Endothelial cell (in vitro differentiated cells): ENCODE results near the gene TRAPPC12. TPM values are rescaled to one million over a fixed set of nuclear protein-coding genes. Genes with fewer than 3 reads are reported as not detected.
A peak's percentile ranks its signal among the peaks of the same experiment; 100 is the strongest.

Experiments used
- DNase-seq: peaks from one replicate; pipeline ENCODE4 v3.0.0; 2021; ENCODE audit warnings: low spot score
- H3K27ac Mint-ChIP-seq: one replicate; pipeline ENCODE4 v1.8.0; 2021; ENCODE audit warnings: mixed read lengths, inconsistent platforms; ENCODE audit not compliant: unreplicated experiment
- H3K27me3 Mint-ChIP-seq: one replicate; pipeline ENCODE4 v1.8.0; 2021; ENCODE audit warnings: mild to moderate bottlenecking, moderate library complexity, mixed read lengths, inconsistent platforms; ENCODE audit not compliant: unreplicated experiment
- H3K36me3 Mint-ChIP-seq: one replicate; pipeline ENCODE4 v1.8.0; 2021; ENCODE audit warnings: mild to moderate bottlenecking, low read depth, mixed read lengths, inconsistent platforms; ENCODE audit not compliant: unreplicated experiment
- H3K4me1 Mint-ChIP-seq: one replicate; pipeline ENCODE4 v1.8.0; 2021; ENCODE audit warnings: mild to moderate bottlenecking, mixed read lengths, inconsistent platforms; ENCODE audit not compliant: unreplicated experiment
- H3K4me3 Mint-ChIP-seq: one replicate; pipeline ENCODE4 v1.8.0; 2021; ENCODE audit warnings: mild to moderate bottlenecking, mixed read lengths, inconsistent platforms; ENCODE audit not compliant: unreplicated experiment
- H3K9me3 Mint-ChIP-seq: one replicate; pipeline ENCODE4 v1.8.0; 2021; ENCODE audit warnings: mixed read lengths, inconsistent platforms; ENCODE audit not compliant: unreplicated experiment
- total RNA-seq: library from RNA; stranded (reverse); fragmentation: NEBNext Ultra II Directional; extraction: Animal tissue kit (Norgen Biotek cat#: 25700); gene quantifications from one replicate; pipeline ENCODE4 v1.2.1, GENCODE V29; 2021; ENCODE audit not compliant: unreplicated experiment
- TF ChIP-seq, protein P1 (sequence below): fragments of 200-600 bp; sonication (generic); IDR thresholded peaks from one replicate; pipeline ENCODE4 v1.5.0; 2021; ENCODE audit warnings: antibody characterized with exemption; ENCODE audit not compliant: unreplicated experiment

Gene TRAPPC12
- total RNA-seq, 1 donor from 2014 or later: 105 TPM

DNA sequence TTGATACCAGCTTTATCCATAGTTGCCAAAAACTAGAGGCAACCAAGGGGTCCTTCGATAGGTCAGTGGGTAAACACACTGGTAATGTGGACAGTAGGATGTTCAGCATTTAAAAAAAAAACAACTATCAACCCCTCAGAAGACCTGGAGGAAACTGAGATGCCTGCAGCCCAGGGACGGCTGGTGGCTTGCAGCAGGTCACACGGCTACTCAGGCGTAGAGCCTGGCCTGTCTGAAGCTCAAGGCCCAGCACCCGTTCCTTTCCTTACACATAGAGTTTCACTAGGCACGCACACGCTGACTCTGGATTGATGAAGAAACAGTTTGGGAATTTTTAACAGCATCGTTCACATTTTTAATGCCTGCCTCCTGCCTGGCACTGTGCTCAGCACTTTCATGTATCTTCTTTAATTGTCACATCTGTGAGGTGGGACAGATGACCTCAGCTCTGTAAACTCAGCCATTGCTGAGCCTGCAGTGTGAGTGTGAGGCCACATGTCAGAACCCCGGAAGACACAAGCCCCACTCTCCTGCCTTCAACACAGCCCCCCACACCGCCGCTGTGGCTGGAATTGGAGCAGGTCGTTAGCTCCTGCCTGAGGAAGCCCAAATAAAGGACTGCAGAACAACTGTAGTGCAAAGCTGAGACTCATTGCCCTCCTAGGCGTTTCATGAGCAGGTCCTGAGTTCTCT is 40.7 kb downstream of the TRAPPC12 start:
- Mint-ChIP-seq H3K27ac (no peak overlapping the region), H3K36me3 (peaks cover 37% of the 10 kb centered on the region), H3K27me3 (peaks cover 3% of the 10 kb centered on the region), H3K4me1 (peaks cover 6% of the 10 kb centered on the region), H3K4me3 (no peak overlapping the region), H3K9me3 (no peaks in the 10 kb centered on the region)
- TF ChIP-seq, protein P1, sequence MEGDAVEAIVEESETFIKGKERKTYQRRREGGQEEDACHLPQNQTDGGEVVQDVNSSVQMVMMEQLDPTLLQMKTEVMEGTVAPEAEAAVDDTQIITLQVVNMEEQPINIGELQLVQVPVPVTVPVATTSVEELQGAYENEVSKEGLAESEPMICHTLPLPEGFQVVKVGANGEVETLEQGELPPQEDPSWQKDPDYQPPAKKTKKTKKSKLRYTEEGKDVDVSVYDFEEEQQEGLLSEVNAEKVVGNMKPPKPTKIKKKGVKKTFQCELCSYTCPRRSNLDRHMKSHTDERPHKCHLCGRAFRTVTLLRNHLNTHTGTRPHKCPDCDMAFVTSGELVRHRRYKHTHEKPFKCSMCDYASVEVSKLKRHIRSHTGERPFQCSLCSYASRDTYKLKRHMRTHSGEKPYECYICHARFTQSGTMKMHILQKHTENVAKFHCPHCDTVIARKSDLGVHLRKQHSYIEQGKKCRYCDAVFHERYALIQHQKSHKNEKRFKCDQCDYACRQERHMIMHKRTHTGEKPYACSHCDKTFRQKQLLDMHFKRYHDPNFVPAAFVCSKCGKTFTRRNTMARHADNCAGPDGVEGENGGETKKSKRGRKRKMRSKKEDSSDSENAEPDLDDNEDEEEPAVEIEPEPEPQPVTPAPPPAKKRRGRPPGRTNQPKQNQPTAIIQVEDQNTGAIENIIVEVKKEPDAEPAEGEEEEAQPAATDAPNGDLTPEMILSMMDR: no peak
- DNase-seq: no peak

DNA sequence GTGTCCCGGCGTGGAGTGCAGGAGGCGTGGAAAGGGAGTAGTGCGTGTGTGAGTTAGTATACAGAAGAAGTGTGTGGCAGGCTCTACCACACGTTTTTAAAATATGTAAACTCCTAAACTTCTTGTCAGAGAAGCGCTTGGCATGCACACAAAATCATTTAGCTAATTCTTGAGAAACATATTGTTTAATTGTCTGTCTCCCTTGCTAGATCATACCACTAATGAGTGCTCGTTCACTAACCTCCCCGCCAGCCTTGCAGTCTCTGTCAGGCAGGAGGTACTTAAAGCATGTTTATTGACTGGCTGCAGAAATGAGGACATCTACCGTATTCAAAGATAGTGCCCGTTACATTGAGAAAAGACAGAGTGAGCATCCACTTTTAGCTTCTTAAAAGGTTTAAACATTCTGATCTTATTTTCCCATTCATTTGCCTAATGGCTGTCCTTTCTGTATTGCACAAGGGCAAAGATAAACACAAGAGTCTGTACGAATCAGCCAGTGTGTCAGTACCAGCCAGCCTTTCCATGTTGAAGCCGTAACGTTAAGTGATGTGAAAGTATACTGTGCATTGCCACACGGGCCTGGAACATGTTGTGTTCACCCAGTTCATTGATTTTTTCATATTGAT is 41.4 kb downstream of the TRAPPC12 start:
- Mint-ChIP-seq H3K4me1 (peaks cover 6% of the 10 kb centered on the region), H3K4me3 (no peak overlapping the region), H3K36me3 (peaks cover 36% of the 10 kb centered on the region), H3K27me3 (peaks cover 3% of the 10 kb centered on the region), H3K27ac (no peak overlapping the region), H3K9me3 (no peaks in the 10 kb centered on the region)
- no peak for DNase-seq
- TF ChIP-seq, protein P1: no peak

DNA sequence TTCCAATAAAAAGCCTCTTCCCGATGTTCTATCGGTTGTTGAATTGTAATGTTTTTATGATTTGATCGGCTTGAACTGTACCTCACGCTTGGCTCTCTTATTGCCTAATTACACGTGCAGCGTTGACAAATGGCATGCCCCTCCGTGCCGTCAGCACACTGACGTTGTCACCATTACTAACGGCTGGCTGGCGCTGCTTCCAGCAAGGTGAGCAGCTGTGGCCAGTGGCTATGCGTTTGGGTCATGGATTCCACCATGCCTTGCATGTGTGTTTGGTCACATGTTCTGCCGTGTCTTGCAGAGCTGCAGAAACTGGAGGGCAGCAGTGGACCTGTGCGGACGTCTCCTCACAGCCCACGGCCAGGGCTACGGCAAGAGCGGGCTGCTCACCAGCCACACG is 42.1 kb downstream of the TRAPPC12 start:
- H3K9me3 Mint-ChIP-seq: no peaks in the 10 kb centered on the region
- H3K4me3 Mint-ChIP-seq: no peak overlapping the region
- peaks cover 3% of the 10 kb centered on the region for H3K27me3 Mint-ChIP-seq
- no peak overlapping the region for H3K27ac Mint-ChIP-seq
- peaks cover 6% of the 10 kb centered on the region for H3K4me1 Mint-ChIP-seq
- peaks cover 36% of the 10 kb centered on the region for H3K36me3 Mint-ChIP-seq
- DNase-seq: no peak
- TF ChIP-seq, protein P1: no peak

DNA sequence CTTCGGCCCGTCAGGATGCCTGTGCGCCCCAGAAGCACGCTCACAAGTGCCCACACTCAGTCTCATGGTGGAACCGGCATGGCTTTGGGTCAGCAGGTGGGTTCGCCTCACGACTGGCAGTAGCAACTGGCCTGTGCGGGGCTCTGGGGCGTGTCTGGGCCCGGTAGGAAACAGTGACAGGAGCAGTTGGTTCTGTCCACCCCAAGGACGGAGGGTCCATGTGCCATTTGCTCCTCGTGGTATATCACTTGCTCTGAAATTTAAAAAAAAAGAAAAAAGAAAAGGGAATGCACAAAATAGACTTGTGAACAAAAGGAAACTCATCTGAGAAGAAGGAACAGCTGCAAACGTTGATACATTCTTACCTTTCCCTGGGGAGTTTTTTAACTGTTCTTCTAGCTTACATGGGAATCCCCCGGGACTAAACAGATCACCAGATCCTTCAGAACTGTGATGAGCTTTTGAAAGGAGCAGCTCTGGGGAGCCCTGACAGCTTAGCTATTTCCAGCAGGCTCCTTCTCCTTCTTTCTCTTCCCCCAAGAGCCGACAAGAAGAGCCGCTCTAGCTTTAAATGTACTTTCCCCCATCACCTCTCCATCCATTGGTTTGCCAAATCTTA is 42.8 kb downstream of the TRAPPC12 start:
- H3K27me3 Mint-ChIP-seq: peaks cover 2% of the 10 kb centered on the region
- no peak overlapping the region for H3K27ac Mint-ChIP-seq
- DNase-seq: no peak
- no peaks in the 10 kb centered on the region for H3K9me3 Mint-ChIP-seq
- TF ChIP-seq, protein P1: no peak
- H3K36me3 Mint-ChIP-seq: peaks cover 38% of the 10 kb centered on the region
- peaks cover 6% of the 10 kb centered on the region for H3K4me1 Mint-ChIP-seq
- peak overlapping the region; percentile 34 for H3K4me3 Mint-ChIP-seq
